HCT116 (cell line): ENCODE data around the gene PPFIA1. TPM values are rescaled to one million over a fixed set of nuclear protein-coding genes. Genes with fewer than 3 reads are reported as not detected.

Source experiments
- ATAC-seq: fragments of 200-7000 bp; cut with Tn5 transposase; 2 replicates; pipeline ENCODE4 v1.9.1; 2020; ENCODE audit warnings: mild to moderate bottlenecking, moderate library complexity
- BruUV-seq: library from RNA; stranded (reverse); fragments of 400-500 nt; replicated peaks from 2 replicates; lab custom pipeline; 2021; lab: Mats Ljungman, UMichigan
- CTCF ChIA-PET: fragments of 300-600 bp; sonication (Branson Sonifier 250); formaldehyde crosslinking; loops from one replicate; lab custom pipeline; 2021; ENCODE audit warnings: antibody characterized with exemption; lab: Charles Lee
- POLR2A ChIA-PET: fragments of 300-600, 350-600 bp; sonication (Branson Sonifier 250); formaldehyde crosslinking; loops from one replicate; lab custom pipeline; 2021; ENCODE audit warnings: antibody characterized with exemption; lab: Charles Lee
- RAD21 ChIA-PET, 2 experiments: fragments of 300-600 bp; sonication (Branson Sonifier 250); formaldehyde crosslinking; loops; one replicate each; lab custom pipeline; 2023; ENCODE audit warnings: low total read pairs in 2 of 2; ENCODE audit not compliant: uncharacterized antibody in 2 of 2, unreplicated experiment in 2 of 2, low non-redundant PET in 1 of 2; lab: Charles Lee
- DNase-seq: peaks from one replicate; pipeline ENCODE4 v3.0.0-alpha.2; 2010; ENCODE audit warnings: low read depth, low spot score
- H2AFZ ChIP-seq: fragments of 200-600 bp; shearing (Covaris generic), sonication (generic); 2 replicates; pipeline ENCODE4 v1.6.1; 2017; ENCODE audit warnings: low read depth, mixed run types, mixed read lengths, antibody characterized with exemption, low read length; ENCODE audit not compliant: poor library complexity, severe bottlenecking
- H3K27ac ChIP-seq: 2 replicates; pipeline ENCODE4 v1.5.1; 2012; ENCODE audit warnings: low read depth, low read length
- H3K27me3 ChIP-seq: fragments of 200-600 bp; sonication (generic); 2 replicates; pipeline ENCODE4 v1.6.1; 2016; ENCODE audit warnings: mixed run types, low read length, mixed read lengths; ENCODE audit not compliant: insufficient read depth
- H3K36me3 ChIP-seq, 2 experiments: fragments of 200-500 bp in 1 of 2; fragments of 200-600 bp in 1 of 2; sonication (Bioruptor generic) in 1 of 2; sonication (generic) in 1 of 2; 2 replicates each; pipeline versions ENCODE4 v1.5.1 to v1.6.1; 2014 to 2016; ENCODE audit warnings: low read length in 2 of 2, inconsistent platforms in 1 of 2, mixed read lengths in 1 of 2, mixed run types in 1 of 2; ENCODE audit not compliant: insufficient read depth in 2 of 2, control insufficient read depth in 1 of 2
- H3K4me1 ChIP-seq, 2 experiments: fragments of 200-600 bp in 1 of 2; sonication (generic) in 1 of 2; 2 replicates each; pipeline versions ENCODE4 v1.5.1 to v1.6.1; 2012 to 2017; ENCODE audit warnings: low read length in 2 of 2, inconsistent platforms in 1 of 2, mild to moderate bottlenecking in 1 of 2, mixed read lengths in 1 of 2, mixed run types in 1 of 2, moderate library complexity in 1 of 2; ENCODE audit not compliant: insufficient read depth in 2 of 2, control insufficient read depth in 1 of 2
- H3K4me2 ChIP-seq: fragments of 200-600 bp; sonication (generic); 2 replicates; pipeline ENCODE4 v1.6.1; 2017; ENCODE audit warnings: mixed run types, low read length, mixed read lengths
- H3K4me3 ChIP-seq, 2 experiments: fragments of 200-600 bp in 1 of 2; sonication (generic) in 1 of 2; replicated peaks in 1 of 2; 2 replicates each; pipeline ENCODE4 v1.5.1; 2011 to 2016; ENCODE audit warnings: low read length in 2 of 2, control low read depth in 1 of 2, low read depth in 1 of 2, mild to moderate bottlenecking in 1 of 2, mixed read lengths in 1 of 2, mixed run types in 1 of 2
- H3K79me2 ChIP-seq: fragments of 200-600 bp; sonication (generic); 2 replicates; pipeline ENCODE4 v1.6.1; 2017; ENCODE audit warnings: mild to moderate bottlenecking, mixed run types, low read length, moderate library complexity, mixed read lengths; ENCODE audit not compliant: insufficient read depth
- H3K9ac ChIP-seq: fragments of 200-600 bp; sonication (generic); 2 replicates; pipeline ENCODE4 v1.6.1; 2016; ENCODE audit warnings: low read length, mixed read lengths
- H3K9me2 ChIP-seq: fragments of 200-600 bp; sonication (generic), shearing (Covaris generic); 2 replicates; pipeline ENCODE4 v1.6.1; 2017; ENCODE audit warnings: mixed run types, mild to moderate bottlenecking, moderate library complexity; ENCODE audit not compliant: insufficient read depth
- H3K9me3 ChIP-seq, 2 experiments: fragments of 200-500 bp in 1 of 2; fragments of 200-600 bp in 1 of 2; sonication (Bioruptor generic) in 1 of 2; sonication (generic) in 1 of 2; 2 replicates each; pipeline ENCODE4 v1.6.1; 2014 to 2017; ENCODE audit warnings: low read length in 2 of 2, mixed read lengths in 2 of 2, inconsistent platforms in 1 of 2, low read depth in 1 of 2, mild to moderate bottlenecking in 1 of 2, mixed run types in 1 of 2, moderate library complexity in 1 of 2; ENCODE audit not compliant: control insufficient read depth in 1 of 2, insufficient read depth in 1 of 2
- H4K20me1 ChIP-seq: fragments of 200-600 bp; sonication (generic), shearing (Covaris generic); 2 replicates; pipeline ENCODE4 v1.6.1; 2017; ENCODE audit warnings: mixed run types, mild to moderate bottlenecking, moderate library complexity; ENCODE audit not compliant: insufficient read depth
- CEBPB ChIP-seq: IDR thresholded peaks from 2 replicates; pipeline ENCODE4 v1.6.1; 2012; ENCODE audit warnings: low read depth
- ELF1 ChIP-seq: IDR thresholded peaks from 2 replicates; pipeline ENCODE4 v1.6.1; 2012; ENCODE audit warnings: low read depth, borderline replicate concordance
- FOSL1 ChIP-seq: IDR thresholded peaks from 2 replicates; pipeline ENCODE4 v1.6.1; 2012; ENCODE audit warnings: low read depth
- POLR2A ChIP-seq: IDR thresholded peaks from 2 replicates; pipeline ENCODE4 v1.7.0; 2011; ENCODE audit warnings: borderline replicate concordance; ENCODE audit not compliant: insufficient read depth, insufficient read length; ENCODE audit errors: extremely low read depth
- RAD21 ChIP-seq: IDR thresholded peaks from 2 replicates; pipeline ENCODE4 v1.6.1; 2012; ENCODE audit warnings: low read depth, mild to moderate bottlenecking
- SIN3A ChIP-seq: IDR thresholded peaks from 2 replicates; pipeline ENCODE4 v1.6.1; 2012; ENCODE audit warnings: low read depth
- SRF ChIP-seq: IDR thresholded peaks from 2 replicates; pipeline ENCODE4 v1.6.1; 2012; ENCODE audit warnings: low read depth
- TCF7L2 ChIP-seq: IDR thresholded peaks from 2 replicates; pipeline ENCODE4 v1.7.0; 2011; ENCODE audit warnings: borderline replicate concordance, inconsistent platforms; ENCODE audit not compliant: insufficient read depth, insufficient read length; ENCODE audit errors: extremely low read depth
- ZFX ChIP-seq: fragments of 450-650 bp; IDR thresholded peaks from 2 replicates; pipeline ENCODE4 v1.6.1; 2017
- ZNF274 ChIP-seq: fragments of 200-500 bp; sonication (Bioruptor generic); IDR thresholded peaks from 2 replicates; pipeline ENCODE4 v1.6.1; 2014; ENCODE audit warnings: mild to moderate bottlenecking, low read depth, low read length, inconsistent platforms
- intact Hi-C: fragments of 100-400 bp; cut with micrococcal nuclease; formaldehyde crosslinking; loops from 2 replicates; pipeline ENCODE4 v1.10.0; 2022
- total RNA-seq: library from RNA; stranded (reverse); gene quantifications from one replicate; pipeline ENCODE4 v1.2.1, GENCODE V29; 2021; ENCODE audit not compliant: unreplicated experiment
- TF ChIP-seq, protein P1 (sequence below), 3 experiments: fragments of 200-600 bp in 1 of 3; sonication (generic) in 1 of 3; IDR thresholded peaks in 2 of 3; conservative IDR thresholded peaks in 1 of 3; 2 replicates each; pipeline ENCODE4 v1.5.1; 2012 to 2017; ENCODE audit warnings: low read depth in 2 of 3, low read length in 2 of 3, antibody characterized with exemption in 1 of 3, borderline replicate concordance in 1 of 3, control low read depth in 1 of 3, mild to moderate bottlenecking in 1 of 3, mixed read lengths in 1 of 3, mixed run types in 1 of 3, moderate library complexity in 1 of 3; ENCODE audit not compliant: insufficient read depth in 1 of 3
- TF ChIP-seq, protein P2 (sequence below): IDR thresholded peaks from 2 replicates; pipeline ENCODE4 v1.6.1; 2012
- TF ChIP-seq, protein P3 (sequence below): IDR thresholded peaks from 2 replicates; pipeline ENCODE4 v1.6.1; 2012
- TF ChIP-seq, protein P4 (sequence below): IDR thresholded peaks from 2 replicates; pipeline ENCODE4 v1.6.1; 2012; ENCODE audit warnings: low read depth

Gene PPFIA1
- total RNA-seq, 1 experiment from 2014 or later, result 48.6 TPM

DNA sequence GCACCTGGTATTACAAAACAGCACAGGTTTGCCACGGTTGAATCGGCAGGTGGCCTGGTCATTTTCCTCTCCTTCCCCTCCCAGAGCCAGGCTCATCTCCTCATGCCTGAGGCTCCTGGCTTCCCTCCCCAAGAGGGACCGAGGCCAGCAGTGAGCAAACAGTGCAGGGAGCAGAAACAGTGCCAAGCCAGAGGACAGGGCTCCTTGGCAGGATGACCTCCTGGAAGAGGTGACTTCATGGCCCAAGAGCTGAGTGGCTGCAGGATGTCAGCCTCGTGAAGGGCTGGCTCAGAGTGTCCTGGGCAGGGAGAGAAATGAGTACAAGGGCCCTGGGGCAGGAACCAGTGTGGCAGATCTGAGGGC lies 22.8 kb upstream of the PPFIA1 start (continued):
- TF ChIP-seq, protein P1, sequence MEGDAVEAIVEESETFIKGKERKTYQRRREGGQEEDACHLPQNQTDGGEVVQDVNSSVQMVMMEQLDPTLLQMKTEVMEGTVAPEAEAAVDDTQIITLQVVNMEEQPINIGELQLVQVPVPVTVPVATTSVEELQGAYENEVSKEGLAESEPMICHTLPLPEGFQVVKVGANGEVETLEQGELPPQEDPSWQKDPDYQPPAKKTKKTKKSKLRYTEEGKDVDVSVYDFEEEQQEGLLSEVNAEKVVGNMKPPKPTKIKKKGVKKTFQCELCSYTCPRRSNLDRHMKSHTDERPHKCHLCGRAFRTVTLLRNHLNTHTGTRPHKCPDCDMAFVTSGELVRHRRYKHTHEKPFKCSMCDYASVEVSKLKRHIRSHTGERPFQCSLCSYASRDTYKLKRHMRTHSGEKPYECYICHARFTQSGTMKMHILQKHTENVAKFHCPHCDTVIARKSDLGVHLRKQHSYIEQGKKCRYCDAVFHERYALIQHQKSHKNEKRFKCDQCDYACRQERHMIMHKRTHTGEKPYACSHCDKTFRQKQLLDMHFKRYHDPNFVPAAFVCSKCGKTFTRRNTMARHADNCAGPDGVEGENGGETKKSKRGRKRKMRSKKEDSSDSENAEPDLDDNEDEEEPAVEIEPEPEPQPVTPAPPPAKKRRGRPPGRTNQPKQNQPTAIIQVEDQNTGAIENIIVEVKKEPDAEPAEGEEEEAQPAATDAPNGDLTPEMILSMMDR (IDR thresholded peaks at IDR 0.05 in 2 of 3, conservative IDR thresholded peaks at IDR 0.05 in 1 of 3; ENCODE audit: borderline replicate concordance in 1 of 3, insufficient read depth in 1 of 3, low read depth in 2 of 3, low read length in 2 of 3), result no peak
- TF ChIP-seq, protein P2, sequence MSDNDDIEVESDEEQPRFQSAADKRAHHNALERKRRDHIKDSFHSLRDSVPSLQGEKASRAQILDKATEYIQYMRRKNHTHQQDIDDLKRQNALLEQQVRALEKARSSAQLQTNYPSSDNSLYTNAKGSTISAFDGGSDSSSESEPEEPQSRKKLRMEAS, result no peak

DNA sequence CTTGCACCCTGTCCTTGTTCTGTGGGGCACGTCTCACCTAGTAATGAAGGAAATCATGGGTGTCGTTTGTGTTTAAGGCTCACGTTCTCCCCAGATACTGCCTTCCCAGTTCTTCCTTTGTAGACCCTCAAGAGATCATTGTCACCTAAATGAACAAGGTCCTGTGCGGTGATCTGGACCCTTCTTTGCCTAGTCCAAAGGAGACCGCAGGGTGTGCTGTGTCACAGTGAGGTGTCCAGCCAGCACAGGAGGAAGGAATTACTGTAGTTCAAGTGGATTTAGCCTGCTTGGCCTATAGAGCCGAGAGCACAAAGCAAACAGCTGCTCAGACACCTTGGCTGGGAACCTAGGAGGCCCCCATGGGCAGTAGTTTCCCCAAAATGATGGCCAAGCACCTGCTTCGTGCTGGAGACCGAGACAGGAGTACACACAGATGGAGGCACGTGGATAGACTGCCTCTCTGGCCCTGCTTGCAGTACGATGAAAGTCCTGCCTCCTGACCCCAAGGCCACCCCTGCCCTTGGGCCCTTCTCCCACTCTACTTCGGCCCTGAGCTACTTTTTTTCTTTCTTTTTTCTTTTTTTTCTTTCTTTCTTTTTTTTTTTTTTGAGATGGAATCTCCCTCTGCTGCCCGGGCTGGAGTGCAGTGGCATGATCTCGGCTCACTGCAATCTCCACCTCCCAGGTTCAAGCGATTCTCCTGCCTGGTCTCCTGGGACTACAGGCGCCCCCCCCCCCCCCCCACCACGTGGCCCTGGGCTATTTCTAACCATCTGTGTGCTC lies 19.4 kb upstream of the PPFIA1 start:
- Histone ChIP-seq H3K27ac (no peak overlapping the region), H3K9me3 (no peaks in the 10 kb centered on the region), H3K4me1 (peaks cover 0 to 10% of the 10 kb centered on the region in 2 experiments; a peak in 2 of 4 replicates), H2AFZ (no peak overlapping the region), H3K4me2 (no peak overlapping the region), H3K27me3 (no peaks in the 10 kb centered on the region), H3K9ac (no peak overlapping the region), H4K20me1 (no peaks in the 10 kb centered on the region), H3K36me3 (no peaks in the 10 kb centered on the region), H3K4me3 (no peak overlapping the region), H3K9me2 (no peaks in the 10 kb centered on the region), H3K79me2 (no peaks in the 10 kb centered on the region)
- intact Hi-C loops, result no loop called here
- ATAC-seq (no peak), DNase-seq (no peak)
- no TSS peak for BruUV-seq
- ChIA-PET RAD21 (no interaction called here), POLR2A (no interaction called here), CTCF (interaction anchor here (0.7 kb wide), 1 partner anchor 89 kb away, joined by 4 read pairs; no protein-coding TSS in a partner anchor)
- TF ChIP-seq, protein P1 (IDR thresholded peaks at IDR 0.05 in 2 of 3, conservative IDR thresholded peaks at IDR 0.05 in 1 of 3; ENCODE audit: borderline replicate concordance in 1 of 3, insufficient read depth in 1 of 3, low read depth in 2 of 3, low read length in 2 of 3), result no peak
- TF ChIP-seq, protein P2, result no peak
- TF ChIP-seq, protein P3, sequence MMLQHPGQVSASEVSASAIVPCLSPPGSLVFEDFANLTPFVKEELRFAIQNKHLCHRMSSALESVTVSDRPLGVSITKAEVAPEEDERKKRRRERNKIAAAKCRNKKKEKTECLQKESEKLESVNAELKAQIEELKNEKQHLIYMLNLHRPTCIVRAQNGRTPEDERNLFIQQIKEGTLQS, result no peak
- TF ChIP-seq, protein P4, sequence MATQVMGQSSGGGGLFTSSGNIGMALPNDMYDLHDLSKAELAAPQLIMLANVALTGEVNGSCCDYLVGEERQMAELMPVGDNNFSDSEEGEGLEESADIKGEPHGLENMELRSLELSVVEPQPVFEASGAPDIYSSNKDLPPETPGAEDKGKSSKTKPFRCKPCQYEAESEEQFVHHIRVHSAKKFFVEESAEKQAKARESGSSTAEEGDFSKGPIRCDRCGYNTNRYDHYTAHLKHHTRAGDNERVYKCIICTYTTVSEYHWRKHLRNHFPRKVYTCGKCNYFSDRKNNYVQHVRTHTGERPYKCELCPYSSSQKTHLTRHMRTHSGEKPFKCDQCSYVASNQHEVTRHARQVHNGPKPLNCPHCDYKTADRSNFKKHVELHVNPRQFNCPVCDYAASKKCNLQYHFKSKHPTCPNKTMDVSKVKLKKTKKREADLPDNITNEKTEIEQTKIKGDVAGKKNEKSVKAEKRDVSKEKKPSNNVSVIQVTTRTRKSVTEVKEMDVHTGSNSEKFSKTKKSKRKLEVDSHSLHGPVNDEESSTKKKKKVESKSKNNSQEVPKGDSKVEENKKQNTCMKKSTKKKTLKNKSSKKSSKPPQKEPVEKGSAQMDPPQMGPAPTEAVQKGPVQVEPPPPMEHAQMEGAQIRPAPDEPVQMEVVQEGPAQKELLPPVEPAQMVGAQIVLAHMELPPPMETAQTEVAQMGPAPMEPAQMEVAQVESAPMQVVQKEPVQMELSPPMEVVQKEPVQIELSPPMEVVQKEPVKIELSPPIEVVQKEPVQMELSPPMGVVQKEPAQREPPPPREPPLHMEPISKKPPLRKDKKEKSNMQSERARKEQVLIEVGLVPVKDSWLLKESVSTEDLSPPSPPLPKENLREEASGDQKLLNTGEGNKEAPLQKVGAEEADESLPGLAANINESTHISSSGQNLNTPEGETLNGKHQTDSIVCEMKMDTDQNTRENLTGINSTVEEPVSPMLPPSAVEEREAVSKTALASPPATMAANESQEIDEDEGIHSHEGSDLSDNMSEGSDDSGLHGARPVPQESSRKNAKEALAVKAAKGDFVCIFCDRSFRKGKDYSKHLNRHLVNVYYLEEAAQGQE, result no peak
- TF ChIP-seq ZNF274 (no peak), ZFX (no peak), SRF (no peak), FOSL1 (no peak), CEBPB (no peak), RAD21 (no peak), POLR2A (no peak), SIN3A (no peak), ELF1 (no peak), TCF7L2 (no peak)
